HFF-Myc (cell line): ENCODE data around the gene TNS1.

Experiments
- DNase-seq: peaks from one replicate; pipeline ENCODE4 v3.0.0-alpha.2; 2011; ENCODE audit warnings: low read depth; ENCODE audit errors: extremely low read depth
- H3K4me3 ChIP-seq: replicated peaks from 2 replicates; pipeline ENCODE4 v1.5.1; 2011; ENCODE audit warnings: low read depth, mild to moderate bottlenecking, control low read depth, low read length
- TF ChIP-seq, protein P1 (sequence below): IDR thresholded peaks from 2 replicates; pipeline ENCODE4 v1.5.1; 2012; ENCODE audit warnings: mild to moderate bottlenecking, low read depth, low read length, control low read depth; ENCODE audit errors: missing control alignments

The TNS1 gene

DNA sequence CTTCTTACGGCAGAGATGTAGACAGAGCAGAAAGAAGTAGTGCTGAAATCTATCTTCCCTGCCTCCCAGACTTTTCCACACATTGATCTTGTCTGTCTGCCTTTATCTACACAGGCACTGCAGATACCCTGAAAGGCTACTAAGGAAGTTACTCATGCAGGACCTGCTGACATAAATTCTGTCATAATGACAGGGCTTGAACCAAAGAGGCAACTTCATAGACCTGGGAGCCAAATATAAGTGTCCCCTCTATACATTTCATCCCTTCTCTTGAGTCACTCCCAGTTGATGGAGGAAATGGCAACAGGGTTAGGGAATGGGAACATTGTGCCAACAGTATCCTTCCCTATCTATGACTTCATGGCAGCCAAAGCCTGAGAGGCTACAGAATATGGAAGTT, 157.5 kb downstream of the TNS1 start:
- no peak overlapping the region for H3K4me3 ChIP-seq
- DNase-seq, result no peak
- TF ChIP-seq, protein P1, sequence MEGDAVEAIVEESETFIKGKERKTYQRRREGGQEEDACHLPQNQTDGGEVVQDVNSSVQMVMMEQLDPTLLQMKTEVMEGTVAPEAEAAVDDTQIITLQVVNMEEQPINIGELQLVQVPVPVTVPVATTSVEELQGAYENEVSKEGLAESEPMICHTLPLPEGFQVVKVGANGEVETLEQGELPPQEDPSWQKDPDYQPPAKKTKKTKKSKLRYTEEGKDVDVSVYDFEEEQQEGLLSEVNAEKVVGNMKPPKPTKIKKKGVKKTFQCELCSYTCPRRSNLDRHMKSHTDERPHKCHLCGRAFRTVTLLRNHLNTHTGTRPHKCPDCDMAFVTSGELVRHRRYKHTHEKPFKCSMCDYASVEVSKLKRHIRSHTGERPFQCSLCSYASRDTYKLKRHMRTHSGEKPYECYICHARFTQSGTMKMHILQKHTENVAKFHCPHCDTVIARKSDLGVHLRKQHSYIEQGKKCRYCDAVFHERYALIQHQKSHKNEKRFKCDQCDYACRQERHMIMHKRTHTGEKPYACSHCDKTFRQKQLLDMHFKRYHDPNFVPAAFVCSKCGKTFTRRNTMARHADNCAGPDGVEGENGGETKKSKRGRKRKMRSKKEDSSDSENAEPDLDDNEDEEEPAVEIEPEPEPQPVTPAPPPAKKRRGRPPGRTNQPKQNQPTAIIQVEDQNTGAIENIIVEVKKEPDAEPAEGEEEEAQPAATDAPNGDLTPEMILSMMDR, result no peak

DNA sequence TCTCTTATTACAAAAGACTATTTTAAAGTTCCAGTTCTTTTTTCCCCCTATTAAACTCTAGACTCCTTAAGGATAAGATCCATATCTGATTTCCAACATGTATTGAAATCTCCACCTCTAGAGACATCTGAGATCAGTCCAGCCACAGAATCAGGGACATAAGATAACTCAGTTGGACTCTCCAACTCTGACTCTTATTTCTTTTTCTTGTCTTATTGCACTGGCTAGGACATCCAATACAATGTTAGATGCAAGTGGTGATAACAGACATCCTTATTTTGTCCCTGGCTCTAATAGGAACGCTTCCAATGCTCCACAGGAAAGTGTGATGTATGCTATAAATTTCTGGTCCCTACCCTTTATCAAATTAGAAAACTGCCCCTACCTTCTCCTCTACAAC, 158.1 kb downstream of the TNS1 start:
- no peak overlapping the region for H3K4me3 ChIP-seq
- TF ChIP-seq, protein P1, result no peak
- DNase-seq, result no peak

DNA sequence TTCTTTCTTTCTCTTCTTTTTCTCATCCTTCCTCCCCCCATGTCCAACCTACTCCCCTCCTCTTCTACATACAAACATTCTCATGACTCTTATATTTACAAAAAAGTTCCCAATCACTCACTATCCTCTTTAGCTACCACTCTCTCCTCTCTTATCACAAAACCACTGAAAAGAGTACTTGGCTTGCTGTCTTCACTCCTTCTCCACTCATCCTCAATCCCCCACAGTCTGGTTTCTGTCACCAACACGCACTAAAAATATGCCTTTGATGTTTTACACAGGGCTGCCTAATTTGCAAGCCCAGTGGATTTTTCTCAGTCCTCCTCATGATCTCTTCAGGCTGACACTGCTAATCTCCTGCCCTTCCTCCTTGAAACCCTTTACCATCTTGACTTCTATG, 159.5 kb downstream of the TNS1 start:
- H3K4me3 ChIP-seq, result no peak overlapping the region
- no peak for DNase-seq
- TF ChIP-seq, protein P1, result no peak

- no peak for DNase-seq
- TF ChIP-seq, protein P1, result no peak
- no peak overlapping the region for H3K4me3 ChIP-seq
Observed at GRCh38 chr2:217842017-217842416, 160.8 kb downstream of the TNS1 start.

DNA sequence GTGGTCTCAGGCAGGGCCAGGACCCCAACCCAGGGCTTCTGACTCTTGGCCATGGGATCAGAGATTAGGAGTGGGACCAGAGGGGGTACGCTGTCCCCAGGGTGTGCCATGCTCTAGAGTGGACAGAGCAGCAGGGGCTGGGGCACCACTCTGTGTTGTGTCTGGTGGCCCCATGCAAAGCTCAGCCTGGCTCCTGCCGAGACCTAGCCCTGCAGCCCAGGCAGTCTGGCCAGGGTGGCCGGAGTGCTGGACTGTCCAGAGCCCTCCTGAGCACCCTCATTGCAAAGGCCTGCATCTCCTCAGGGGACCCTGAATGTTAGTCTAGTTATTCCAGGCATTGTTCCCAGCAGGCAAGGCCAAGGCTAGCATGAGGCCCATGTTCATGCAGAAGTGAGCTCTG, 162.3 kb downstream of the TNS1 start:
- DNase-seq, result no peak
- no peak overlapping the region for H3K4me3 ChIP-seq
- TF ChIP-seq, protein P1, result no peak

DNA sequence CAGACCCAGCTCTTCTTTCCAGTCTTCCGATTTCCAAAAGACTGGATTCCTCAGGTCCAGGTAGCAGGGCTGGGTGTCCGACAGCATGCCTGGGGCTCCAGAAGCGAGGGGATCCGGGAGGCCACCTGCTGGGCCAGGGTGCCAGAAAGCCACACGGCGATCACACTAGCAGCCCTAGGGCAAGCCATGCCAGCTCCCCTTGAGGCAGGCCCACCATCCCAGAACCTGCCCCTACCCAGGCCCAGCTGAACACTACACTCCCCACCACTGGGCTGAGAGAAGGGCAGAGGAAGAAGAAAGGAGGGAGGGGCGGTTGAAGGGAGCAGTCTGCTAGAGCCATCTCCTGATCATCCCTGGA, 163.1 kb downstream of the TNS1 start:
- H3K4me3 ChIP-seq, result no peak overlapping the region
- no peak for DNase-seq
- TF ChIP-seq, protein P1, result no peak

GRCh38 chr2:217839073-217839749, 163.6 kb downstream of the TNS1 start:
- TF ChIP-seq, protein P1, result no peak
- DNase-seq, result no peak
- no peak overlapping the region for H3K4me3 ChIP-seq
